ENCODE results near the gene VRK3.
"Not testable (repeated sequence)": the region's sequence is repeated elsewhere in the genome, so short reads cannot be mapped to it uniquely, and the experiment has no call there.

The VRK3 gene

GRCh38 chr19:49956115-49956495 lies 69.1 kb downstream of the VRK3 start:
- no peak for DNase-seq (ENCODE audit: low read depth, low spot score)

GRCh38 chr19:49954933-49955332 lies 70.2 kb downstream of the VRK3 start:
- DNase-seq (ENCODE audit: low read depth, low spot score) = no peak

- DNase-seq (ENCODE audit: low read depth, low spot score) = no peak
Measured at GRCh38 chr19:49954092-49954829, 70.9 kb downstream of the VRK3 start.

- no peak for DNase-seq (ENCODE audit: low read depth, low spot score)
Measured at GRCh38 chr19:49953416-49953815, 71.8 kb downstream of the VRK3 start.

GRCh38 chr19:49952906-49953305 lies 72.3 kb downstream of the VRK3 start:
- no peak for DNase-seq (ENCODE audit: low read depth, low spot score)

- no peak for DNase-seq (ENCODE audit: low read depth, low spot score)
Measured at GRCh38 chr19:49952479-49952836, 72.7 kb downstream of the VRK3 start.

- no peak for DNase-seq (ENCODE audit: low read depth, low spot score)
Measured at GRCh38 chr19:49951806-49952478, 73.2 kb downstream of the VRK3 start.

GRCh38 chr19:49950956-49951526 lies 74.1 kb downstream of the VRK3 start:
- DNase-seq (ENCODE audit: low read depth, low spot score) = no peak

- no peak for DNase-seq (ENCODE audit: low read depth, low spot score)
Measured at GRCh38 chr19:49950590-49950948, 74.6 kb downstream of the VRK3 start.

GRCh38 chr19:49949742-49950589 lies 75.2 kb downstream of the VRK3 start:
- DNase-seq (ENCODE audit: low read depth, low spot score) = no peak

GRCh38 chr19:49946415-49946814 lies 78.8 kb downstream of the VRK3 start:
- DNase-seq (ENCODE audit: low read depth, low spot score) = no peak

- not testable (repeated sequence) for DNase-seq (ENCODE audit: low read depth, low spot score)
Measured at GRCh38 chr19:49944567-49944966, 80.6 kb downstream of the VRK3 start.

- DNase-seq (ENCODE audit: low read depth, low spot score) = no peak
Measured at GRCh38 chr19:49940482-49940791, 84.7 kb downstream of the VRK3 start.

- DNase-seq (ENCODE audit: low read depth, low spot score) = no peak
Measured at GRCh38 chr19:49939721-49940481, 85.3 kb downstream of the VRK3 start.

GRCh38 chr19:49938662-49939061 lies 86.5 kb downstream of the VRK3 start:
- no peak for DNase-seq (ENCODE audit: low read depth, low spot score)

- no peak for DNase-seq (ENCODE audit: low read depth, low spot score)
Measured at GRCh38 chr19:49937750-49938381, 87.3 kb downstream of the VRK3 start.

- no peak for DNase-seq (ENCODE audit: low read depth, low spot score)
Measured at GRCh38 chr19:49936549-49936948, 88.6 kb downstream of the VRK3 start.

GRCh38 chr19:49933643-49934042 lies 91.5 kb downstream of the VRK3 start:
- DNase-seq (ENCODE audit: low read depth, low spot score) = no peak

- no peak for DNase-seq (ENCODE audit: low read depth, low spot score)
Measured at GRCh38 chr19:49932731-49933131, 92.4 kb downstream of the VRK3 start.

GRCh38 chr19:49932041-49932451 lies 93.1 kb downstream of the VRK3 start:
- no peak for DNase-seq (ENCODE audit: low read depth, low spot score)
